K562 (cell line): Measurements from ENCODE around the gene ATF7IP. TPM values are rescaled to one million over a fixed set of nuclear protein-coding genes. Genes with fewer than 3 reads are reported as not detected.

ENCODE experiments used
- ATAC-seq: fragments of 200-7000 bp; cut with Tn5 transposase; 3 replicates; pipeline ENCODE4 v1.9.1; 2020; ENCODE audit warnings: moderate library complexity
- BruUV-seq: library from RNA; stranded (reverse); fragments of 400-500 nt; replicated peaks from 2 replicates; lab custom pipeline; 2021; lab: Mats Ljungman, UMichigan
- CTCF ChIA-PET: fragments of 300-600 bp; formaldehyde crosslinking; extraction: SDS; loops from one replicate; lab custom pipeline; 2021; ENCODE audit warnings: low intra/inter-chr PET ratio; lab: Yijun Ruan, JAX
- POLR2A ChIA-PET: fragments of 300-600, 350-650 bp; sonication (Branson Sonifier 250); formaldehyde crosslinking; extraction: SDS; loops from one replicate; lab custom pipeline; 2021; ENCODE audit warnings: antibody characterized with exemption, inconsistent platforms; lab: Yijun Ruan, JAX
- DNase-seq, 4 experiments: peaks; one replicate each; pipeline versions ENCODE4 v3.0.0 to v3.0.0-alpha.2; 2011 to 2018; ENCODE audit warnings: low spot score in 3 of 4, mixed read lengths in 3 of 4; ENCODE audit errors: extremely low read depth in 1 of 4
- FAIRE-seq: peaks from 2 replicates; lab custom pipeline; 2011; peaks lifted over from hg19 to GRCh38; lab: Jason Lieb, UNC
- H2AFZ ChIP-seq: 2 replicates; pipeline ENCODE4 v1.6.0; 2011; ENCODE audit warnings: low read depth, low read length, control low read depth, inconsistent platforms
- H3K27ac ChIP-seq: fragments of 200-600 bp; 3 replicates; pipeline ENCODE4 v1.8.0; 2011; ENCODE audit warnings: low read depth, mild to moderate bottlenecking, control low read depth, inconsistent platforms, low read length, moderate library complexity, mixed read lengths; ENCODE audit errors: extremely low read depth
- H3K27me3 ChIP-seq, 2 experiments: fragments of 300-600 bp in 1 of 2; 2 replicates in 1 of 2; 3 replicates in 1 of 2; pipeline versions ENCODE4 v1.6.0 to v1.8.0; 2011; ENCODE audit warnings: inconsistent platforms in 2 of 2, low read length in 2 of 2, mild to moderate bottlenecking in 1 of 2, mixed read lengths in 1 of 2, moderate library complexity in 1 of 2; ENCODE audit not compliant: control insufficient read depth in 2 of 2, insufficient read depth in 2 of 2
- H3K36me3 ChIP-seq: fragments of 300-600 bp; 3 replicates; pipeline ENCODE4 v1.8.0; 2011; ENCODE audit warnings: mild to moderate bottlenecking, low read length, inconsistent platforms; ENCODE audit not compliant: control insufficient read depth, insufficient read depth
- H3K4me1 ChIP-seq, 2 experiments: fragments of 200-600 bp in 1 of 2; replicated peaks in 1 of 2; 2 replicates in 1 of 2; 3 replicates in 1 of 2; pipeline versions ENCODE4 v1.5.1 to v1.8.0; 2011; ENCODE audit warnings: inconsistent platforms in 2 of 2, low read length in 2 of 2, mild to moderate bottlenecking in 1 of 2, mixed read lengths in 1 of 2, moderate library complexity in 1 of 2; ENCODE audit not compliant: control insufficient read depth in 2 of 2, insufficient read depth in 2 of 2
- H3K4me2 ChIP-seq: 2 replicates; pipeline ENCODE4 v1.6.1; 2011; ENCODE audit warnings: low read length, control low read depth, inconsistent platforms, mixed read lengths; ENCODE audit not compliant: insufficient read depth
- H3K4me3 ChIP-seq: fragments of 200-600 bp; sonication (generic), shearing (Covaris generic); 2 replicates; pipeline ENCODE4 v1.5.1; 2016; ENCODE audit warnings: control low read depth, inconsistent platforms
- H3K79me2 ChIP-seq: fragments of 200-600 bp; 3 replicates; pipeline ENCODE4 v1.8.0; 2011; ENCODE audit warnings: low read length, inconsistent platforms; ENCODE audit not compliant: control insufficient read depth, insufficient read depth
- H3K9ac ChIP-seq, 2 experiments: 2 replicates each; pipeline versions ENCODE4 v1.6.0 to v1.6.1; 2011; ENCODE audit warnings: low read depth in 2 of 2, low read length in 2 of 2, control low read depth in 1 of 2, inconsistent platforms in 1 of 2, mild to moderate bottlenecking in 1 of 2, mixed read lengths in 1 of 2; ENCODE audit not compliant: insufficient read depth in 1 of 2
- H3K9me1 ChIP-seq: one replicate; pipeline ENCODE4 v1.6.0; 2011; ENCODE audit warnings: inconsistent platforms, mild to moderate bottlenecking, low read length, moderate library complexity; ENCODE audit not compliant: control insufficient read depth, insufficient read depth
- H3K9me3 ChIP-seq: replicated peaks from 2 replicates; pipeline ENCODE4 v1.5.1; 2011; ENCODE audit warnings: low read depth, low read length, inconsistent platforms; ENCODE audit not compliant: control insufficient read depth, insufficient read depth
- H4K20me1 ChIP-seq: replicated peaks from 2 replicates; pipeline ENCODE4 v1.6.1; 2011; ENCODE audit warnings: low read length, inconsistent platforms, mixed read lengths; ENCODE audit not compliant: control insufficient read depth, insufficient read depth
- C11orf30 ChIP-seq: fragments of 450-650 bp; IDR thresholded peaks from 2 replicates; pipeline ENCODE4 v1.6.1; 2016; ENCODE audit warnings: low read depth, mild to moderate bottlenecking
- E2F3 ChIP-seq: fragments of 250-450 bp; sonication (Bioruptor Pico); IDR thresholded peaks from 2 replicates; pipeline ENCODE4 v1.4.0; 2020; ENCODE audit warnings: mild to moderate bottlenecking
- FOSL1 ChIP-seq: fragments of 200-800 bp; sonication (Bioruptor generic); conservative IDR thresholded peaks from 2 replicates; pipeline ENCODE4 v1.6.1; 2016; ENCODE audit warnings: missing genetic modification characterization, missing compliant biosample characterization
- HOXB6 ChIP-seq: fragments of 250-450 bp; sonication (Bioruptor Pico); IDR thresholded peaks from 2 replicates; pipeline ENCODE4 v1.5.1; 2022; ENCODE audit warnings: mild to moderate bottlenecking, borderline replicate concordance
- KAT8 ChIP-seq: fragments of 450-650 bp; IDR thresholded peaks from 2 replicates; pipeline ENCODE4 v1.6.1; 2016; ENCODE audit warnings: low read depth, mild to moderate bottlenecking
- KHSRP ChIP-seq: fragments of 450-650 bp; IDR thresholded peaks from 2 replicates; pipeline ENCODE4 v1.6.1; 2017
- NFIC ChIP-seq: fragments of 450-650 bp; IDR thresholded peaks from 2 replicates; pipeline ENCODE4 v1.6.1; 2017; ENCODE audit warnings: mild to moderate bottlenecking, inconsistent platforms
- SPI1 ChIP-seq: IDR thresholded peaks from 2 replicates; pipeline ENCODE4 v1.6.1; 2011; ENCODE audit warnings: low read depth, low read length, control low read depth, borderline replicate concordance
- WGBS: fragments of 100-300 bp; shearing (Covaris generic); methylation state at CpG from one replicate; pipeline ENCODE4 v1.1.6; 2016; ENCODE audit warnings: low coverage, mixed read lengths; ENCODE audit not compliant: insufficient coverage; ENCODE audit errors: missing lambda C conversion rate; 5-methylcytosine and 5-hydroxymethylcytosine counted together
- in situ Hi-C: fragments of 300-500 bp; cut with MboI; formaldehyde crosslinking; loops from 4 replicates; pipeline ENCODE4 v1.15.0; 2018; ENCODE audit warnings: inconsistent platforms, mixed read lengths
- intact Hi-C: fragments of 100-400 bp; cut with micrococcal nuclease; formaldehyde crosslinking; loops from 2 replicates; pipeline ENCODE4 v1.14.2; 2022
- polyA plus RNA-seq, 8 experiments: library from polyadenylated mRNA; depleted of rRNA in 4 of 8; stranded (reverse) in 5 of 8; unstranded in 3 of 8; fragments of >200 nt; fragmentation: Nextera tagmentation in 2 of 8; fragmentation: Illumina TruSeq in 1 of 8; extraction: Ambion mirVana in 2 of 8; extraction: Trizol in 1 of 8; gene quantifications; 2 replicates each; pipeline versions ENCODE4 v1.2.1 to v1.2.3, GENCODE V29; 2011 to 2014; ENCODE audit warnings: inconsistent platforms in 1 of 8, missing spikeins in 1 of 8
- total RNA-seq, 7 experiments: library from RNA; depleted of rRNA in 6 of 7; stranded (reverse); fragments of >200 nt in 6 of 7; fragmentation: Illumina TruSeq in 2 of 7; extraction: Trizol in 2 of 7; gene quantifications; 2 replicates each; pipeline versions ENCODE4 v1.2.1 to v1.2.3, GENCODE V29; 2011 to 2021; ENCODE audit warnings: low replicate concordance in 1 of 7
- TF ChIP-seq, protein P1 (sequence below): sonication (generic); formaldehyde crosslinking; IDR thresholded peaks from 2 replicates; pipeline ENCODE4 v1.8.1; 2023; ENCODE audit warnings: mild to moderate bottlenecking, missing genetic modification reagents

ATF7IP gene
- total and polyA plus RNA-seq, 9 of the 15 experiments (the other 6 are each of a cell fraction or from before 2014, with no cell fraction given) = 2.8 to 27.1 (median 11.0) TPM

DNA sequence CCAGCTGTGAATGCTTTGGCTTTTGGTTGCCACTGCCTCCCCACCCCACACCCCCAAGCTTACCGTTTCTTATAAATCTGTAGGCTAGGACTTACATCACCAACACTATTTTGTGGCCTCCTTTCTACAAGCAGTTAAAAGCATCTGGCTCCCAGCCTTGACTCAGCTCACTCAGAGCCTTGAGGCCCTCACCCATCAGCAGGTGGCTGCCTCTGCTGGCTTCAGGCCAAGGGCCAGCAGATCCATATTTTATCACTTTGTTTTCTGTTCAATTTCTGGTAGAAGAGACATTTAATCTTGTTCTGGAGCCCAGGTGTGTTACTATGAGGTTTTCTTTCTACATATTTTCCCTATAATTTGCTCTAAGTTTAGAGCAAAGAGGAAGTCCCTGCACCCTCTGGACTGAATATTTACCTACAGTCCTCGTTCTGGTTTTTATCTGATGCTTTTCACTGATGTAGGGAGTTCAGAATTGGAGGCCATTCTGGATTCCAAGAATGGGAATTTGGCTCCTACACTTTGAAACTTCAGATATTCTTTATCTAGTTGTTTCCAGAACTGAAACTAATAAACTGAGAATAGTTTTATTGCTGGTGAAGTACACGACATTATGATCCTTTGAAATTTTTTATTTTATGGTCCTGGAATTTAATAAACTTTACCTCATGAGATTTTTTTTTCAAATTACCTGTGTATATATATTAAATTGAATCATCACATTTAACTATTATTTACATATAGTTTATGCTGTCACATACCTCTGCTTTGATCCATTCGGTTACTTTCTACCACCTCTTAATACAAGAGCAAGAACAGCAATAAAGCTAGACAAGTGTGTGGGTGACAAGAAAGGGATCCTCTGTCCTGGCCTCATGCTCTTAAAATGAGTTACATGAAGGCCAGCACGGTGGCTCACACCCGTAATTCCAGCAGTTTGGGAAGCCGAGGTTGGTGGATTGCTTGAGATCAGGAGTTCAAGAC lies 180.0 kb downstream of the ATF7IP start:
- Histone ChIP-seq H3K9me1 (no peaks in the 10 kb centered on the region), H4K20me1 (no peaks in the 10 kb centered on the region), H3K27me3 (no peaks in the 10 kb centered on the region), H3K4me3 (no peak overlapping the region), H3K9ac (no peak overlapping the region), H3K79me2 (no peaks in the 10 kb centered on the region), H2AFZ (no peak overlapping the region), H3K27ac (no peak overlapping the region), H3K4me1 (no peaks in the 10 kb centered on the region; a peak in 1 of 5 replicates), H3K9me3 (no peaks in the 10 kb centered on the region), H3K36me3 (no peaks in the 10 kb centered on the region), H3K4me2 (no peak overlapping the region)
- intact Hi-C loops (no loop called here), in situ Hi-C loops (no loop called here)
- no peak for DNase-seq
- ATAC-seq = no peak
- ChIA-PET CTCF (no interaction called here), POLR2A (no interaction called here)
- no peak for TF ChIP-seq C11orf30
- no peak for TF ChIP-seq HOXB6
- no peak for TF ChIP-seq FOSL1
- TF ChIP-seq SPI1 = peak; percentile 36; the same call in 1 of the 2 replicates
- no peak for TF ChIP-seq E2F3 (CRISPR knock-in tag)
- TF ChIP-seq, protein P1, sequence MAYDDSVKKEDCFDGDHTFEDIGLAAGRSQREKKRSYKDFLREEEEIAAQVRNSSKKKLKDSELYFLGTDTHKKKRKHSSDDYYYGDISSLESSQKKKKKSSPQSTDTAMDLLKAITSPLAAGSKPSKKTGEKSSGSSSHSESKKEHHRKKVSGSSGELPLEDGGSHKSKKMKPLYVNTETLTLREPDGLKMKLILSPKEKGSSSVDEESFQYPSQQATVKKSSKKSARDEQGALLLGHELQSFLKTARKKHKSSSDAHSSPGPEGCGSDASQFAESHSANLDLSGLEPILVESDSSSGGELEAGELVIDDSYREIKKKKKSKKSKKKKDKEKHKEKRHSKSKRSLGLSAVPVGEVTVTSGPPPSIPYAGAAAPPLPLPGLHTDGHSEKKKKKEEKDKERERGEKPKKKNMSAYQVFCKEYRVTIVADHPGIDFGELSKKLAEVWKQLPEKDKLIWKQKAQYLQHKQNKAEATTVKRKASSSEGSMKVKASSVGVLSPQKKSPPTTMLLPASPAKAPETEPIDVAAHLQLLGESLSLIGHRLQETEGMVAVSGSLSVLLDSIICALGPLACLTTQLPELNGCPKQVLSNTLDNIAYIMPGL (CRISPR knock-in tag) = no peak
- no peak for TF ChIP-seq KAT8
- peak; percentile 52; the same call in 1 of the 2 replicates for TF ChIP-seq NFIC
- no peak for TF ChIP-seq KHSRP
- no TSS peak for BruUV-seq
- FAIRE-seq = no peak
- 32% methylated on average over 7 of the region's 7 CpGs for WGBS
